HG02981 (cell line): Measurements from ENCODE around the gene ZNF92.
"Not testable (repeated sequence)": the region's sequence is repeated elsewhere in the genome, so short reads cannot be mapped to it uniquely, and the experiment has no call there.

Source experiments
- ATAC-seq: cut with Tn5 transposase; IDR thresholded peaks from one replicate; pipeline ENCODE4 v1.9.1; 2021; ENCODE audit warnings: mild to moderate bottlenecking, moderate library complexity; ENCODE audit not compliant: unreplicated experiment

The ZNF92 gene

GRCh38 chr7:65422670-65423069, 49.0 kb downstream of the ZNF92 start:
- ATAC-seq: no peak

DNA sequence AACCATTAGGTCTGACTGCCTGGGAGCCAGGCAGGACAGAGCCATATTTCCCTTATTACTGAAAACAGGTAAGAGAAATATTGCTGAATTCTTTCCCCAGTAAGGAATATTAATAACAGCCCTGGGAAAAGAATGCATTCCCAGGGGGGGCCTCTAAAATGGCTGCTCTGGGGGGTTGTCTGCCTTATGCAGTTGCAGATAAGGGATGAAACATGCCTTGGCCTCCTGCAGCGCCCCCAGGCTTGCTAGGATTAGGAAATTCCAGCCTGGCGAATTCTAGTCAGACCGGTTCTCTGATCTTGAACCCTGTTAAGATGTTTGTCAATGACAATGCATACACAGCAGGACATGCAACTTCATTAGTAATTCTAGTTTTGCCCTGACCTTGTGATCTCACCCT, 49.6 kb downstream of the ZNF92 start:
- not testable (repeated sequence) for ATAC-seq

DNA sequence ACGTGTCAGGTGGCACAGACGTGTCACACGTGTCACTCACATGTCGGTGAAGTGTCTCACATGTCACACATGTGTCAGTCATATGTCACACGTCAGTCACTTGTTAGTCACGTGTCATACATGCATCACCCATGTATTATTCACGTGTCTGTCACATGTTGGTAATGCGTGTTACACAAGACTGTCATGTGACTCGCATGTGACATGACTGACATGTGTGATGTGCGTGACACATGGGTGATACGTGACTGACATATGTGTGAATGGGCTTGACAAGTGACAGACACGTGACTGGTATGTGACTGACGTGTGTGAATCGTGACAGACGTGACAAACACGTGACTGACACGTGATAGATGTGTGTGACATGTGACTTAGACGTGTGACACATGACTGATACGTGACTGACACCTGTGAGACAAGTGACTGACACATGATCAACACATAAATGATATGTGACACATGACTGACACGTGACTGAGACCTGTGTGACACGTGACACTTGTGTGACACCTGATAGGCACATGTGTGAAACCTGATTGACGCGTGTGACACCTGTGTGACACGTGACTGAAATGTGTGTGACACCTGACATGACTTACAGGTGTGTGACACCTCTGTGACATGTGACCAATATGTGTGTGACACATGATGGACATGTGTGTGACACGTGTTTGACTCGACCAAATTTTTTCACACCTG, 56.1 kb downstream of the ZNF92 start:
- no peak for ATAC-seq

- ATAC-seq: no peak
Observed at GRCh38 chr7:65430344-65431186, 56.9 kb downstream of the ZNF92 start.

DNA sequence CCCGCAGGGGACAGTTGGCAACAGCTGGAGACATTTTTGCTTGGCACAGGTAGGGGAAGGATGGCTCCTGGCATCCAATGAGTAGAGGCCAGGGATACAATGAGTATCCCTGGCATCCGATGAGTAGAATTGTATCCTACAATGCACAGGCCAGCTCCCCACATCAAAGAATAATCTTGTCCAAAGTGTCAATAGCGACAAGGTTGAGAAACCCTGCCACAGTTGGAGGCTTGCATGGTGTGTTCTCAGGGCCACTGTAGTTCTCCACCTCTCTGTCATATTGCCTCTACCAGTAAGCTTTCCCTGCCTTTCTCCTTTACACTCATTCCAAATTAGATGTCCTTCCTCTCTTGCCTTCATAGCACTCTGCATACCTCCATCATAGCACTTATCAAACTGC, 60.7 kb downstream of the ZNF92 start:
- ATAC-seq: no peak

GRCh38 chr7:65436163-65436562, 62.5 kb downstream of the ZNF92 start:
- ATAC-seq: no peak

DNA sequence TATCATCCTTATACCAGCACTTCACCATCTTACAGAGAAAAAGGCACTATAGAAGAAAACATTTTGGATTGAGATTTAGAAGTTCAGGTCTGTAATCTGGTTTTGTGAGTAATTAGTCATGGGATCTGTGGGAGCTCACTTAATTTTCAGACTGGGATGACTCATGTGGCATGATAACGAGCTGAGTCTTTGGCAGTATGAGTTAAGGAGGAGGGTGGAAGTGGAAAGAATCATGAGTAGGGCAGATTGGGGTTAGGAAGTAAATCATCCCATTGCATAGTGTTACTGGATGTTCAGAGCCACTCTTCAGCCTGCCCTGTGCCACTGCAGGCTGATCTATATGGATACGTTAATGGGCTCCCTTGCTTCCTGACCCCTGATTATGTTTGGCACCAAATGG, 64.9 kb downstream of the ZNF92 start:
- no peak for ATAC-seq

DNA sequence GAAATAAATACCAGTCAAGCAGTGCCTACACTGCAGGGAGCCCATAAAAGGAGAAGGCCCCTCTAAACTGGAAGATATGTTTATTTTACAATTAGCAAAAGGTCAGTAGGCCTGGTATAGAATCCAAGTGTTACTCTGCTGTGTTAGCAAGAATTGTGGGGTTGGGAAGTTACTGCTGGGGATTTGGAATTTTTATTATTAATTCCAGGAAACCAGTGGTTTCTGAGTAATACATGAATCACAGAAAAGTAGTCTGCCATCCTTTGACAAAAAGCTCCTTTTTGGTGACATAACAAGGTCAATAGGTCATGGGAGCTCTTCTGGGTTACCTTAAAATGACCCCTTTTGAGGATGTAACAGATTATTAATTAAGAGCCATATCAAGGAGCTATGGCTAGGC, 67.4 kb downstream of the ZNF92 start:
- ATAC-seq: no peak

DNA sequence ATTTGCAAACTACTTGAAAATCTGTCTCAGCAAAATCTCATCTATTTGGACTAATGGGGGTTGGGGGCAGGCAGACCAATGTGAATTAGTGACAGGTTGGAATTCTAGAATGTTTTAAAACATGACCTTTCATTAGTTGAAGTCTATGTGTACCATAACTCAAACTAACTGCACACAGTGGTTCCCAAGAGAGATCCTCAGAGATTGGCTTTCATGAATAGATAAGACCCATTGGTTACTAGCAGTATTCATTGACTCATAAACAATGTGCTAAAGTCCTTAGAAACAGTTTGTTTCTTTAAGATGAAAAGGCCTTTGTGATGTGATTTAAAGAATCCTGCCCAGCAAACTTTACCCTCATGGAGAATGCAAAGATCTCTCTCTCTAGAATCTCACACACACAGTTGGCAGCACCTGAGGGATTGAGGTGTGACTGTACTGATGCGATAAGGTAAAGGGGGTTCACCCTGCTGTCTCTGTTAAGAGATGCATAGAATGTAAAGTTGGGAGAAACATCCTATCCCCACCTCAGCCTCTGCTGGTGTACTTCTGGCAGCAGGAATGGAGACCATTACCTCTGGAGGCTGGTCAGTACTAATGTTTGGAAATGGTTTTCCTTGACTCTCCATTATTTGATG, 70.7 kb downstream of the ZNF92 start:
- no peak for ATAC-seq

DNA sequence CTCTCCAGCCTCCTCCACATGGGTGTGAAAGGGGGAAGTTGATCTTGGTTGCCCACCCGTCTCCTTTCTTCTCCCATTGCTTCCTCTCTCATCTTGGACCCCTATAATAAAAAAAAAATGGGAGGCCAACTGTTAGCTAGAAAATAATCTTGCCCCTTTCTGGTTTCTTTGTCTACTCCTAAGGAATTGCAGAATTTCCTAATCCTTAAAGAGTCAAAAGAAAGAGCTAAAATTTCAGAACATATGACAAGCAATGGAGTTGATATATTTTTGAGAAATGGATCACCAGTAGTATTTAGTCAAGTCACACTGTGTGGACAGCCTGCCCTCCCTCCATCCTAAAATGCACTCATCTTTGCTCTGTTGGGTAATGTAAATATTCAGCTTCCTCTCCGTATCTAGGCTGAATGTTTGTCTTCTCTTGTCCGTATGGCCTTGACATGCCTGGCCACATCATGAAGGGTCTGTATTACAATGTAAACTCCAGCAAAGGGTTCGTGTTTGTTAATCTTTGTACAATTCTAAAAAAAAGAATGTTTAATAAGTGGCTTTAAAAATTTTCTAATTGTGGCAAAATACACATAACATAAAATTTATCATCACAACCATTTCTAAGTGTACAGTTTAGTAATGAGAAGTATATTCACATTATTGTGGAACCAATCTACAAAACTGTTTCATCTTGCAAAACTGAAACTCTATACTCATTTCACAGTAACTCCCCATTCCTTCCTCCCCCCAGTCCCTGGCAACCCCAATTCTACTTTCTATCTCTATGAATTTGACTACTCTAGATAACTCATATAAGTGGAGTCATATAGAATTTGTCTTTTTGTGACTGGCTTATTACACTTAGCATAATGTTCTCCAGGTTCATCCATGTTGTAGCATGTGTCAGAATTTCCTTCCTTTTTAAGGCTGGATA, 71.5 kb downstream of the ZNF92 start:
- ATAC-seq: no peak

DNA sequence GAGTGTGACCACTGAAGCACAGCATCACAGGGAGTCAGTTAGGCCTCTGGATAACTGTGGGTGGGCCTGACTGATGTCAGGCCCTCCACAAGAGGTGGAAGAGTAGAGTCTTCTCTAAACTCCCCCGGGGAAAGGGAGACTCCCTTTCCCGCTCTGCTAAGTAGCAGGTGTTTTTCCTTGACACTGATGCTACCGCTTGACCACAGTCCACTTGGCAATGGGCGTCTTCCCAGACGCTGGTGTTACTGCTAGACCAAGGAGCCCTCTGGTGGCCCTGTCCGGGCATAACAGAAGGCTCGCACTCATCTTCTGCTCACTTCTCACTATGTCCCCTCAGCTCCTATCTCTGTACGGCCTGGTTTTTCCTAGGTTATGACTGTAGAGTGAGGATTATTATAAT, 73.4 kb downstream of the ZNF92 start:
- ATAC-seq: not testable (repeated sequence)

GRCh38 chr7:65448816-65449504, 75.3 kb downstream of the ZNF92 start:
- ATAC-seq: no peak

DNA sequence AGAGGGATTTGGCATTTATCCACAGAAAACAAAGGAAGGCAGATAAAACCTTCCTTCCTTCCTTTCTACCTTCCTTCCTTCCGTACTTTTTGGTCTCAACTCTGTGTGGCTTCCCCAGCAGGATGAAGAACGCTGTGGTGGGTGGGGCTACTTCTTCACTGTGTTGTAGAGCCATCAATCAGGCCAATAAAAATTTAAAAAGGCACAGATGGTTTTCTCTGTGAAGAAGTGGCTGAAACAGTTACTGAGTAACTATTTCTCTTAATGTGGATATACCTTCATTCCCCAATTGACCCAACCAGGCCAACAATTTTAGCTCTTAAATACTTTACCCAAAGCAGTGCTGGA, 75.8 kb downstream of the ZNF92 start:
- no peak for ATAC-seq
